SKM-1 (cell line): Measurements from ENCODE around the gene MAP2K3.
A peak's percentile ranks its signal among the peaks of the same experiment; 100 is the strongest.

Experiments
- DNase-seq: peaks from one replicate; lab custom pipeline; 2025; ENCODE audit not compliant: unreplicated experiment; lab: John Stamatoyannopoulos, UW

The MAP2K3 gene

DNA sequence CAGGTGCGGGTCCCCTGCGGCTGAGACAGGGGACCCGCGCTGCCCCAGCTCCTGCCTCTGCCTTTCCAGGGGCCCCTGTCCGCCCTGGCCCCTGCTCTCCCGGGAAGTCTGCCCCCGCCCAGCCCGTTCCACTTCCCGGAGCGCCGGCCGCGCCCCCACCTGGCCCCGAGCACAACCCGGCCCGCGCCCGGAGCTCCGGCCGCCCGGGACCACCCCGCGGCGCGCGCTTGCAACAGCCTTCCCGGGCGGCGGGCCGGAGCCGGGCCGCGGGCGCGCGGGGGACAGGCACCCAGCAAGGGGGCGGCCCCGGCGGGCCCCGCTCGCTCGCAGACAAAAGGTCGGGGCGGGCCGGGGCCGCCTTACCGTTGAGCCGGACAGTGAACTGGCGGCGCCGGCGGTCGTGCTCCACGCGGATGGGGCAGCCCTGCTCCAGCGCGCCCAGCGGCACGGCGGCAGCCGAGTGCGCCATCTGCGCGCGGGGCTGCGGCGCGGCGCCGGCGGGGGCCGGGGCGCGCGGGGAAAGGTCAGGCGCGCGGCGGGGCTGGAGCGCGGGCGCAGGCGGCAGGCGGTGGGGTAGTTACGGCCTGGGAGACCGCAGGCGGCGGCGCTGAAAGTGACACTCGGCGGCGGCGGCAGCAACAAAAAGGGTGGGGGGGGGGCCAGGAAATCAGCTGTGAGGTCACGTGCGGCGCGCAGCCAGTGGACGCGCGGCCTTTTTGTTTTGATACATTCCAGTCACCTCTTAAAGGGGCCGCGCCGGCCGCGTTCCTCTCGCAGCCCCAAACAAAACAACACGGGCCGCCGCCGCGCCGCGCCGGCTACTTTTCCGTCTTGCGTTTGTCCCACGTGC lies 31.5 kb upstream of the MAP2K3 start, which contains the start of gene NATD1:
Gene NATD1 (minus strand): TSS at position 615 of the 850 bp plus-strand sequence. CDS start 146 bp downstream, at position 469.
- DNase-seq, result peak; percentile 60

DNA sequence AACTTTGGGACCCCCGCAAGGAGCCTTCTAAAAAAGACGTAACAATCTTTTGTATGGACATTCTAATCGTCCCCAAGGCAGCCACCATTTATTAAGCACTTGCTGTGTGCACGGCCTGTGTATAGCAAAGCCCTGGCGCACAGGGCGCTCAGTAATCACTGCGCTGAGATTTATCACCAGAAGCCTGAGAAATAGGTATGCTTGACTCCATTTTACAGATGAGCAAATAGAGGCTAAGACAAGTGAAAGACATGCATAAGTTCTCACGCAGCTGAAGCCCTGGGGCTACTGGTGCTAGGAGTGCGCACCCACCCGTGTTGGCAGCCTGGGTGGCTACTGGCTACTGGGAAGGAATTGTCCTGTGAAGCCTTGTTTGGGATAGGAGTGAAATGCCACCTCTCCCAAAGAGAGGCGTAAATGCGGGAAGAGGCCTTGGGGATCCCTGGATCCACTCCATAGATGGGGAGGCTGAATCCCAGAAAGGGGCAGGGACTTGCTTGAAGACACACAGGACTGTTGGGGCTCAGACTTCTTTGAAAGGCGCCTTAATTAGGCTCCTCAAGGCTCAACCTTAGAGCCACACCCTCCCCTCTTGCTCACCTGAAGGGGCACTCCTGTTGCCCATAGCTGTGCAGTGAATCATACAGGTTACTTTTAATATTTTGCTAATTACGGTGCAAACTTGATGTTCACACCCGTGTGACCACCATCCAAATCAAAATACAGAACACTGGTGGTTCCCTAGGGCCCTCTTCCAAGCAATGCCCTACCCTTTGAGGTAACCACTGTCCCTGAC lies 30.7 kb upstream of the MAP2K3 start:
- no peak for DNase-seq

DNA sequence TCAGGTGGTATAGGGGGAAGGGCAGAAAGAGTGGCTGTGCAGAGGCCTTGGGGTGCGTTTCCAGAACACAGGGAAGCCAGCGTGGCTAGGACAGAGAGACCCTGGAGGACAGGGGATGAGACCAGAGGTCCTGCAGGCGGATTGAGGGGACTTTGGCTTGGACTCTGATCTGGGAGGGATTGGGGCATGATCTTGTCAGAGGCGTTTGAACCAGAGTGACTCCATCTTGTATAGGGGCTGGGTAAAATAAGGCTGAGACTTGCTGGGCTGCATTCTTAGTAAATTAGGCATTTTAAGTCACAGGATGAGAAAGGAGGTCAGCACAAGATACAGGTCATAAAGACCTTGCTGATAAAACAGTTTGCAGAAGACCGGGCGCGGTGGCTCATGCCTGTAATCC lies 25.9 kb upstream of the MAP2K3 start:
- DNase-seq, result no peak

DNA sequence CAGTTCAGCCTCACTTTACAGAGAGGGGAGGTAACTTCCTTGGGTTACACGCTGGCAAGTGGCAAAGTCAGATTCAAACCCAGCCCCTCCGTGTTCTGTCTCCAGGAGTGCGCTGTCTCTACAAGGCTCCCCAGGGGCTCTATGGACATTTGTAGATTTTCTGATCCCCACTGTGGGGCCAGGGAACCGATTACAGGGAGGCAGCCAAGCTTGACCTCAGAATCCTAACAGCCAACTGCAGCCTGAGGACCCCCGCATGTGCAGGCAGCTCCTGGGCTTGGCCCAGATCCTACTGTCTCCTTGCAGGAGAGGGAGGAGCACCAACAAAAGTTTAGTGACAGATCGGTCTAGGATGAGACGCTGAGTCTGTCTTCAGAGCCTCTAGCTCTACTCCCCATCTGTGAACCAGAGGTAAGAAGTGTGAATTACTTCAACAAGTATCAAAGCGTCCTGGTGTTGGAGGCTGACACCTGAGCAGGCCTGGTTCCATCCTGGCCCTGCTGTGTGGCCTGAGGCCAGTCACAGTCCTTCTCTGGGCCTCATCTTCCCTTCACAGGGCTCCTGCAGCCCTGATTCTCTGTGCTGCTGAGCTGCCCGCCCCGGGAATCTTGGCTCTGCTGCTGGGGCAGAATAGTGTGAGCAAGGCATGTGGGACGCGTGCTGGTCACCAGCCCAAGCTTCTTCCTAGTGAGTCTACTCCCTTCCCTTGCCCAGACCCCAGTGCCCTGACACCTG lies 22.1 kb upstream of the MAP2K3 start:
- DNase-seq, result no peak

DNA sequence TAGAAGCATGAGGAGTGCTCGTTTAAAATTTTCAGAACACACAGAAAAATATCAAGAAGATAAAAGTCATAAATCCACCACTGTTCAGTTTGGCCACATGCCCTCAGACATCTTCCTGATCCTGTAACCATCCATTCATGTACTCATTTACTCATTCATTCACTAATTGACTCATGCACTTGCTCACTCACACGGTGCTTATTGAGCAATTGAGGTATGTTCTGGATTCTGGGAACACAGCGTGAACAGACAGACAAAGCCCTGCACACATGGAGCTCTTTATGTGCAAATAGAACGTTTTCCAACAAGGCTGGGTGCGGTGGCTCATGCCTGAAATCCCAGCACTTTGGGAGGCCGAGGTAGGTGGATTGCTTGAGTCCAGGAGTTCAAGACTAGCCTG lies 21.1 kb upstream of the MAP2K3 start:
- no peak for DNase-seq

DNA sequence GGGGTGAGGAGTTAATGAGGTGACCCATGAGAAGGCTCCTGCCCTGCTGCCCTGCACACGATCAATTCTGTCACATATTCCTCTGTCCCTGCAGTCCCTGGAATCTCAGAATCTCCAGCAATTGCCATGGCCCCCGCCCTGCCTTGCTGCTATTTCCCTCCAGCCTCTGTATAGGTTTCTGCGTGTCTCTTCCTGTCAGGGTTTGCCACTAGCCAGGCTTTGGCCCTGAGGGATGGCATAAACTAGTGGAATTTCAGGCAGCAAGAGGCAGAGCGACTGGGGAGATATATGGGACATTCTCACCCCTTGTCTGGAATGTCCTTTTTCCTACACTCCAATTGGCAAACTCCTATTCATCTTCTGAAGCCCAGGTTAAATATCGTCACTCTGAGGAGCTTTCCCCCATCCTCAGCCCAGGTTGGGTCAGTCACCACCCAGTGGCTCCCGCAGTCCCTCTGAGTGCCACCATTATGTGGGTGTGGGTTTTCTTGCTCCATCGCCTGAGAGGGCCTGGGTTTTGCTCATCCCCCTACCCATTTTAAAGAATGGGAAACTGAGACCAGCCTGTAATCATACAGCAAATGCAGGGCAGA lies 15.8 kb upstream of the MAP2K3 start:
- no peak for DNase-seq

DNA sequence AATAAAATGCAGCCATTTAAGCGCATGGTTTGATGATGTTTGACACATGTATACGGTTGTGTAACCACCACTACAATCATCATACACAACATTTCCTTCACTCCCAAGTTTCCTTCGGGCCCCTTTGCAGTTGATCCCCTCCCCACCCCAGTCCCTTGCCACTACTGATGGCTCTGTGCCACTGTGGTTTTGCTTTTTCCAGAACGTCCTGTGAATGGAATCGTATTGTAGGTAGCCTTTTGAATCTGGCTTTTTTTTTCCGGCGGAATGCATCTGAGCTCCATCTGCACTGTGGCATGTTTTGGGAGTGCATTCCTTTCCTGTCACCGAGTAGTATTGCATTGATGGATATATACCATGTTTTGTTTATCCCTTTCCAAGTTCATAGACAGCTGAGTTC lies 15.1 kb upstream of the MAP2K3 start:
- DNase-seq, result no peak

DNA sequence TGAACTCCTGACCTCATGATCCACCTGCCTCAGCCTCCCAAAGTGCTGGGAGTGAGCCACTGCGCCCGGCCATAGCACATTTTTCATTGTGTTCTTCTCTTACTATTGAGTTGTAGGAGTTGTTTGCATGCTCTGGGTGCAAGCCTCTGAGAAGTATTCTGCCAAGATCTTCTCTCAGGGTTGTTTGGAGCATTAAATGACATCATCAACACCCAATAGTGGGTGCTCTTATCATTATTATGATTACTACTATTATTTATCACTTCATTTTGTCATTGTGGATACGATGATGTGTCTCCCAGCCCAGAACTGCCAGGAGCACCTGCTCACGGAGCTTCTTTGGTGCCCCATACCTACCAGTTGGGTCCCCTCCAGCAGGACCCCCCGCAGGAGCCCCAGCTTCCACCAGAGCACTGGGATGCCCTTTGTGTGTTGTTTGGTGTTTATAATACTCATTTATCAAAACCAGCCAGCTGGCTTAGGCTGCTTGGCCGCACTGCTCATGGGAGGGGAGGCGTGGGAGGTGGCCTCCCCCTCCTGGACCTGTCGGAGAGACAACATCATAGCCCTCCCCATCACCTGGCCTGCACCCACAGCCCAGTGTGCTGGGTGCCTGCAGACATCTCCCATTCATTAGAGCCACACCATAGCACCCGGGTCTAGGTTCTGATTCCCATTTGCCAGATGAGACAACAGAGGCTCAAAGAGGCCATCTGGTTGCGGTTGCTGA lies 12.9 kb upstream of the MAP2K3 start:
- DNase-seq, result no peak

DNA sequence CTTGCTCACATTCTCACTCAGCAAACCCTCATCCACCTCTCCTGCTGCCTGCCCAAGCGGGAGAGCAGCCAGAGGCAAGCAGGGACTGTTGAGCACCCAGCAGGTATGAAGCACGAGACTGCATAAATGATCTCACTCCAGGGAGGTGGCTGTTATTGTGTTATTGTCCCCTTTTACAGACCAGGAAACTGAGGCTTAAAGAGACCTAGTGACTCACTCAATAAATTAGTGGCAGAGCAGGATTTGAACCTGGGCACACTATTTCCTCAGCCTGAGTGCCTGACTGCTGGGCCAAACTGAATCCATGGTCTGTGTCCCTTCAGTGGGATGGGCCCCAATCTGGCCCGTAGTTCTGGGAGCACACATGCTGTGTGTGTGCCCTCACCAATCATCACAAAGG lies 12.3 kb upstream of the MAP2K3 start:
- no peak for DNase-seq

DNA sequence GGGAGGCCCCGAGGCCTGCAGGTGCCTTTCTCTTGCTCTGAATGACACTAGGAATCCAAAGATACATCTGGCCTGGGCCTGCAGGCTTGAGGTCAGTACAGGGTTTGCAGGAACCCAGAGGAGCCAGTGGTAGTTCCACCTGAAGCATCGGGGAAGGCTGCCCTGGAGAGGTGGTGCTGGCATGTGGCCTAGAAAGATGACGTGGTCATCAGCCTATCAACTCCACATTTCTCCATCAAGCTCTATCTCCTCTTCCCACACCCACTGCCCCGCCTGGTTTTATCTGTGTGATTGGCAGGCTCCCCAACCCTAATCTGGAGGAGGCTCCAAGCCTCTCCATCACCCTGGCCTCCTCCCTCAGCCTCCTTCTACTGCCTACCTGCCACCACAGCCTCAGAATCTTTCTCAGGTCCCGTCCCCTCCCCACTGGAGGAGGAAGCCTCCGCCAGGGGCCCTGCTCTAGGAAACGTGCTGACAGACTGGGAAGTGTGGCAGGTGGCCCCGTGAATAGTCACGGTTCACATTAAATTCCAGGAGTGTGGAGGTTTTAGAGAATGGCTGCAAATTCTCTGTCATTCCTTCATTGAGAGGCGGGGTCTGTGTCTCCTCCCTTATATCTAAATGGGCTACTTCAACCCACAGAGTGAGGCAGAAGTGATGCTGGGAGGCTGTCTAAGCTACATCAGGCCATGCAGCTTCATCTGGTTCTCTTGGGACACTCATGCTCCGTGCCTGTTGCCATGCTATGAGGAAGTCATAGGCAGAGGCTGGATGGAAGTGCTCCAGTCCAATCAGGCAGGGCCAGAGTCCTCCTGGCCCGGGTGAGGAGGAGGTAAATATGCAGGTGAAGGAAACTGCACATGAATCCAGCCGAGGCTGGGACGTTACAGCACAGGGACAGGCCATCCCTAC lies 11.4 kb upstream of the MAP2K3 start:
- no peak for DNase-seq

DNA sequence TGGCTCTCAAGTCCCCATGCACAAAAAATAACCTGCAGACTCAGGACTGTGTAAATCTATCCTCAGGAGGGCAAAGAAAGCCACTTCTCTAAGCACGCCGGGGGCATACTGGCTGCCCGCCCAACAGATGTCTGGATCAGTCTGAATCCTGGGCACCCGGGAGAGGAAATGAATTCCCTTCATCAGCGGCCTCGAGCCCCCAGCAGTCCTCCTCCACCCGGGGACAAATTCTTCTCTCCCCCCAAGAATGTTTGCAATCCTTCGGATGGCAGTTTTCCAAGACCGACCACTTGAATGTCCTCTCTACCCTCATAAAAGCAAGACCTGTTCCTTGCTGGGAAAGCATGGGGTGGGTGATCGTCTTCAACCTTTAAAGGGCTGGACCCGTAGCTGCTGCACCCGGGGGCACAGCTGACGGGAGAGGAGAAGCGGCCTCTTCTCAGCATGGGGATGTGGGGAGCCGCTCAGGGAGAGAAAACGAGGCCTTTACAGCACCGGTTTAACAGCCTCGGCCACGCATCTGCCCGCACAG lies 9.4 kb upstream of the MAP2K3 start:
- no peak for DNase-seq

DNA sequence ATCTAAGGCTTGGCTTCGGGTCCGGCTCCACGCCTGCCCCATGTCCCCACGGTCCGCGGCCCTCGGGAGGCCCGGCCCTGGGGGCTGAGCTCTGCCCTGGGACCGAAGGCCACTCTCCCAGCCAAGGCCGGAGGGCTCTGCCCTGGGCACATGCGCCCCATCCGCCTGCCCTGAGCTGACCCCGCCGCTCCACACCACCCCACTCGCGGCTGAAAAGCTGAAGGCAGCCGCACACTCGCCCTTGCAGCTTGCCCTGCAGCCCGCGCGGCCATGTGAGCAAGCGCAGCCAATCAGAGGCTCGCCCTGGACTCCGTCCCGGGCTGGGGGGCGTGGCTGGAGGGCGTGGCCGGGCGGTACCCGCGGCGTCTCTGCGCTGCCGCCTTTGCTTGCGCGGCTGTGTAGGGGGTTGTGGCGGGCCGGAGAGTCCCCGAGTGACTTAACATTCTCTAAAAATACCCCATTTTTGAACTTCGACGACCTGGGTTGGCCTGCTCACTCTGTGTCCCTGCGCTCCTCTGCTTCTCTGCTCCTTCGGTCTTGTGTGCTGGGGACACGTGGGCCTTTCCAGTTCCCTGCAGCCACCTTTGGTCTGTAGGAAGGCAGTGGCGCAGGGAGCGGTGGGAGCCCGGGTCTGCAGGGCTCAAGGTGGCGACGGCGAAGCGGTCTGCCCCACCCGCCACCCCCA lies 8.8 kb upstream of the MAP2K3 start:
- DNase-seq, result peak; percentile 68

DNA sequence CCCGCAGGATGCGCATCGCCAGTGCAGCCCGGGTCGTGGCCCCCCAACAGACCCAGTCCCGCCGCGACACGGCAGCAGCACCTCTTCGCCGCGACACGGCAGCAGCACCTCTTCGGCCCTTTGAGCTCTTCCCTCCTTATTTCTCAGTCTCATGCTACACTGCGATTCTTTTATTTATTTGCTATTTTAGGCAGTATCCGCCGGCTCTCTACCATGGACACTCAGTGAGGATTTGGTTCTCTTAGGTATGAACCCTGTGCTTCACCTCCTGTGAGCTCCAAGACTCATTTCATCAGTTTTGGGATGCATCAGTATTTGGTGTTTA lies 8.3 kb upstream of the MAP2K3 start:
- DNase-seq, result no peak

DNA sequence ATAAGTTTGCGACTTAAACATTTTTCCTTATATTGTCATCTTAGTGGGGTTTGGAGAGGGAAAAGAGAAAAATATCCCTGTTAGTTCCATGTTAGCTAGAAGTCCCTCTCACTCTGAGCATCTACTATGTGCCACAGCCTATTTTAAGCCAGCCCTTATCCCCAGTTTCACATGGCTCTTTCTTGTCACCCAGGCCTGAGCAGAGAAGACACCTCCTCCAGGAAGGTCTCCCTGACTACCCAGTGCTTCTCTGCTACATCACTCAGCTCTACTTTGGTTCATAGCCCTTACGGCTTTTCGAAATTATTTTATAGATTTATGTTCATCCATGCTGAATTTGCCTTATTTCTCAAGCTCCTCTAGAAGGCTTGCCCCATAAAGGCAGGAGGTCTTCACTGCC lies 7.2 kb upstream of the MAP2K3 start:
- no peak for DNase-seq

DNA sequence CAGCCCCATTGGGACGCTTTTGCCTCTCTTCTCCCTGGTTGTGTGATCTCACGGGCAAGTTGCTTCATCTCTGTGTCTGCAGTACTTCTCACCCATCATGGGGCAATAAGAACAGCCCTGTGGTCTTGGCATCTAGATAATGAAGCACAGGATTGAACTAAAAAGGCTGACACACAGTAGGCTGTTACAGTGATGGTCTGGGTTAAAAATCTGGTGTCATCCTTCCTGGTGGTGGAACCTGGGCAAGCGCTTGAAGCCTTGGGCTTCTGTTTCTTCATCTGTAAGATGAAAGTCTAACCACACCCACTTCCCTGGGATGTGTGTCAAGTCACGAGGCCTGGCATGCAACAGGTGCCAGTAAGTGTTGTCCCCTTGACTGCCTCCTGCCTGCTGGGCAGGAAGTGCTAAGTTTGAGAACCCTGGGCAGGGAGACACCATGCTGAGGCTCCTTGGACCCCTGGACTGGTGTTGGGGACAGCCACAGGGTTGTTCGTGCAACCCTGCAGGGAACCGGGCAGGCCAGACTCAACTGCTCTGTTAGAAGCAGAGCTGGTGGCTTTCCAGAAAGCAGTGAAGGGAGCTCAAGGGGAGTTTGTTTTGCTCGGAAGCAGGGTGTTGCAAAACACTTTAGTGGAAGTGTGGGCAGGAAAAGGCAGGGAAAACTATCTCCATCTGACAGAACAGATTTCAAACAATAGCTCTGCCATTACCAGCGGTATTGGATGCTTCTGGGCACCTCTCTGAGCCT lies 5.9 kb upstream of the MAP2K3 start:
- no peak for DNase-seq

DNA sequence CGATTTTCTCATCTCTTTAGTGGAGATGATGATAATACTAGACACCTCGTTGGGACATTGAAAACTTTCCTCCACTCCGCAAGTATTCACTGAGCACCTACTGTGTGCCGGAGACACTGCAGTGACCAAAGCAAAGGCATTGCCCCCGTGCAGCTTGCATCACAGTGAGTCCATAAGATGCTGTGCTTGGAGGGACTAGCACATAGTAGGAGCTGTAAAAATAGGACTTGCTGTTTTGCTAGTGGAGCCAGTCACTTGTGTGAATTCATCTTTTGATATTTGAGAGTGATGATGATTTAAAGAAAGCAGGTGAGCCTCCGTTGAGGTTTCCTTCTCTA lies 5.3 kb upstream of the MAP2K3 start:
- no peak for DNase-seq

DNA sequence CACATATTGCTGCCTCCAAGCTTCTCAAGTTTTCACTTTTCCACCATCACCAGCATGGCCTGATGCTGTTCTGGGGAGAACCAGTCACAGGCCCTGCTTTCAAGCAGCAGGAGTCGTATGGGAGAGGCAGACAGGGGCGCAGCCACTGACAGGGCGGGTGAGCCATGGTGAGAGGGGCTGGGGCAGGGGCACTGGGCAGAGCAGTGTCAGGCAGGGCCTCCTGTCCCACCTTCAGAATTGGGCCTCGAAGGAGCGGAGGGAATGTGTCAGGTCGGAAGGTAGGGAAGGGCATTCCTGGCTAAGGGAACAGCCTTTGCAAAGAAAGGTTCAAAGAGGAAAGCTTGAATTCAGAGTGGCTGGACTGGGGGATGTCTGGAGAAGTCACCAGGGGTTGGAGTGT lies 4.9 kb upstream of the MAP2K3 start:
- DNase-seq, result no peak

DNA sequence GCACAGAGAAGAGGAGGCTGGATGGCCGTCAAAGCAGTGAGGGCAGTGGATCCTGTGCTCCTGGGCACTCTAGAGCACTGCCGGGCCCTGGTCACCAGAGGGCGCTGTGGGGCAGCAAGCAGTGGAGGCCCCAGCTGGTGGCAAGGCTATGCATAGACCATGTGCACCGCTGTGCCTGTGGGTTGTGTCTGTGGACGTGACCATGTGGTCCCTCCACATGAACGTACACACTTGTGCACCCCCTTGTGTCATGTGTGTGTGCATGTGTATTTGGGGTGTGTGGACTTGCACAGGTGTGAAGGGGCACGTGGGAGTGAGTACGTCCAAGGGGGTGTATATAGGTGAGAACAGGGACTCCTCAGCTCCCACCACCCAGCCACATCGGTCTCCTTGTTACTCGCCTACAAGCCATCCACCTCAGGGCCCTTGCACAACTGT lies 4.4 kb upstream of the MAP2K3 start:
- peak; percentile 38 for DNase-seq
